HG03432 (cell line): ENCODE data around the gene TCAP.
A peak's percentile ranks its signal among the peaks of the same experiment; 100 is the strongest.
"Not testable (repeated sequence)": the region's sequence is repeated elsewhere in the genome, so short reads cannot be mapped to it uniquely, and the experiment has no call there.

ENCODE experiments used
- ATAC-seq: cut with Tn5 transposase; IDR thresholded peaks from one replicate; pipeline ENCODE4 v1.9.1; 2021; ENCODE audit warnings: mild to moderate bottlenecking, moderate library complexity; ENCODE audit not compliant: unreplicated experiment

The TCAP gene

GRCh38 chr17:39678340-39679116, 13.4 kb downstream of the TCAP start:
- ATAC-seq: no peak

DNA sequence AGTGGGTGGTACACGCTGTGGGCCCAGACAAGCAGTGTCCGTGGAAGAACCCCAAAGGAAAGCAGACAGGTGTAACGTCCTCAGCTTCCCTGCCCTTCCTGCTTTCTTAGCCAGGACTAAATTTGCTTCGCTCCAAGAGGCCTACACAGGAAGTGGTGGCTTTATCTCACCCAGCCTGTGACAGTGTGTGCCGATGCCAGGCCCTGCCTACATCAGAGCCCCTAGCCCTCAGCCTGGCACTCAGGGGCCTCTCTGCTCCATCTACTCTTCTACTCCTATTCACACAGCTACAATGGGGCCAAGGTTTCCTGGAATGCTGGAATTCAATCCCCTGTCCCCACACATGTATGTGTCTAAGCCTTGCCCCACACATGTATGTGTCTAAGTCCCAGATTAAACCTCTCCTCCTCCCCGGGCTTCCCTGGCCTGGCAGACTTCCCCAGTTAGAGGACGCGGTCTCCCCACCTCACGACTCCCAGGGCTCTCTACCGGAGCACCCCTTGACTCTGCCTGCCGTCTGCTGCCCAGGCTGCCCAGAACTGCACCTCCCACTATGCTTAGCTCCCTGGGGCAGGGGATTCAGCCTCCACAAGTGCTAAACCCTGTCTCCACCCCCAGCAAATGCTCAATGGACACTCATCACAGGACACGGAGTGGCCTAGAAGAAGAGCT, 14.5 kb downstream of the TCAP start:
- no peak for ATAC-seq

DNA sequence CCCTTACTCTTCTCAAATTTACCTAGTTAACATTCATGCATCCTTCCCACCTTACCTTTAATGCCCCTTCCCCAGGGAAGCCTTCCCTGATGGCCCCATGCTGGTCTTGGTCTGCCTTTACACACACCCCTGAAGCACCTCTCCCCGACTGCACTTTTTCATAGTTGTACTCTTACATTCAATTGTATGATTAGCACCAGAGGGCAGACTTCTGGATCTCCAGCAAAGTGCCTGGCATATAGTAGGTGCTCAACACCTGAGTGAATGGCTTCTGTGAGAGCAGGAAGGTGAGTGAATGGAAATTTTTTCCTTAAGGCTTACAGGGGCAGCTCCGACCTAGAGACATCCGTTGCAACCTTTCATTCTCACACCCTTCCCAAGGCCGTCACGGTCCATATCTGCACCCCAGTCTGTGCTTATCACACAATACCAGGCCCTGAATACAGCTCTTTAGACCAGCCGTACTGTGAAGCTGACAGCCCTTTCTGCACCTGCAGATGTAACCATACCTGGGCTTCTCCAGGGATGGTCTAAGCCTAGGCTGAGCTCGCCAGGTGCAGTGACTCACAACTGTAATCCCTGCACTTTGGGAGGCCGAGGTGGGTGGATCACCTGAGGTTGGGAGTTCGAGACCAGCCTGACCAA, 18.3 kb downstream of the TCAP start:
- ATAC-seq: no peak

GRCh38 chr17:39684369-39685192, 19.4 kb downstream of the TCAP start:
- no peak for ATAC-seq

DNA sequence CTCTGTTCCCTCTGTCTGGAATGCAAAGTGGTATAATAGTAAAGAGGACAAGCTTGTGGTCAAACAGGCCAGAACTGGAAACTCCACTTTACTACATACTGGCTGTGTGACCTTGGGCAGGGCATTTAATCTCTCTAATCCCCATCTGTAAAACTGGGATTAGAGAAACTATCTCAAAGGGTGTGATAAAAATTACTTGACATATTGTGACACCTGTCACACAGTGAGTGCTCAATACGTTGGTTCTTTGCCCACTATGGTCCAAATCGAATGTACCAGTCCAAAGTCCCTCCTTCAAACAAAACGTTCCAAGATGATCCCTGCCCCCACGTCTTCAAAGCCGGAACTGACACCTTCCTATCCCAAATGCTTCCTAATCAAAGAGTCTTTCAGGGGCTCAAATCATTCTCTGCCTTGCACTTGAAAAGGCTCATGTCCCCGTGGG, 22.0 kb downstream of the TCAP start:
- no peak for ATAC-seq

DNA sequence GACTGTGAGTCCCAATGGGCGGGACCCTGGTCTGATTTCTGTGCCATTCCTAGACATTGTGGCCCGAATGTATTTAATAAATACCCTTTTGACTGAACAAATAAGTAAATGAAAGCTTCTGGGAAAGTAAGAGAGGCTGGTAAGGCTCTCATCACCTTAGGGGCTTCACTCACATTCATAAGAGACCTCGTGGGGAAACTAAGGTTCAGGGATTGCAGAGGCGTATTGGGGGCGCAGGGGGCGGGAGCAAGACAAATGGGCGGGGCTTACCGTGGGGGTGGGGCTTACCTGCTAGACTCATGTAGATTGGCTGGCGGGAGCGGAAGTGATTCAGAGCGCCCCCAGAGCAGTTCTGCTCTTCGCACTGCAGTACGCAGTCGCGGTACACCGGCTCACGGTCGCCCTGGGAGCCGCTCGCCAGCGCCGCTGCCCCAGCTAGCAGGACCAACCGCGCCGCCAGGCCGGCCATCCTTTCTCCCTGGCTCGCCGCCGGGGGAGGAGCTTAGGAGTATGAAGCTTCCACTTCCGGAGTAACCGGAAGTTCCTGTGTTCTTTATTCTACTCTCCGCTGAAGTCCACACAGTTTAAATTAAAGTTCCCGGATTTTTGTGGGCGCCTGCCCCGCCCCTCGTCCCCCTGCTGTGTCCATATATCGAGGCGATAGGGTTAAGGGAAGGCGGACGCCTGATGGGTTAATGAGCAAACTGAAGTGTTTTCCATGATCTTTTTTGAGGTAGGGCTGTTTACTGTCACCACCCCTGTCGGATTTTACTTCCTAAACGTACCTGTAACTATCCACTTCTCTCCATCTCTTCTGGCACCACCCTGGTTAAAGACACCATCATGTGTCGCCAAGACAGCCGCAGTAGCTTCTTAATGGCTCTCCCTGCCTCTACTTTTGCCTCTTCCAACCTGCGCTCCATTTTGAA, 22.7 kb downstream of the TCAP start, which contains the start of gene PGAP3:
TSS of gene PGAP3 (minus strand) at position 512 of the 929 bp plus-strand sequence. CDS start at position 469, 43 bp downstream.
- ATAC-seq: peak; percentile 88

- ATAC-seq: no peak
Measured at GRCh38 chr17:39688475-39688835, 23.3 kb downstream of the TCAP start.

DNA sequence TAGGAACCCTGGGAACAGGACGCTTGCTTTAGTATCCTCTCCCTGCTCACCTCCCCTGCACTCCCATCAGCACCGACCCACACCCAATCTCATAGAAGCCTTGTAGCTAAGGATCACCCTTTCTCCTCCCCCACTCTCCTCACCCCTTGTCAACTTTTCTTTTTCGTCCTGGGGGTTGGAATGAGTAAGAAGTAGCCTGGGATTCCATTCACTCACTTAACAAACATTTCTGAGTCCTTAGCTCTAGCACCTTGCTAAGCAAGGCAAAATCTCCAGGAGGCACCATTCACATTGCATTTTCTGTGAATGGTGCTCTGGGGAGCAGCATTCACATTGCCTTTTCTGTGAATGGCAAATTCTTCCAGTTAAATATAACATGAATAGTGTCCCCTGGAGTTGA, 23.8 kb downstream of the TCAP start:
- no peak for ATAC-seq

- no peak for ATAC-seq
Measured at GRCh38 chr17:39694593-39694992, 29.4 kb downstream of the TCAP start.

DNA sequence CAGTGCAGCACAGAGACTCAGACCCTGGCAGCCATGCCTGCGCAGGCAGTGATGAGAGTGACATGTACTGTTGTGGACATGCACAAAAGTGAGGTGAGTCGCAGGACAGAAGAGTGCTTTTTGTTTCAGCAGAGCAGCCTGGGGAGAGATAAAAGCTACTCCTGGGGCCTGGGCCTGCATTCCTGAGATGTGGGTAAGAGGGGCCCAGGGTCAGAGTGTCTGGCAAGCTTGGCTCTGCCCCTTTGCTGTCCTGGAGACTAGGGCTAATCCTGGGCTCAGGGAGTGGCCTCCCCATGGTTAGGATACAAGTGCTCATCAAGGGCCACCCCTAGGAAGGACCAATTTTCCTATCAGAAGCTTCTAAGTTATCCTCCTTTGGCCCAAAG, 29.9 kb downstream of the TCAP start:
- no peak for ATAC-seq

- no peak for ATAC-seq
Measured at GRCh38 chr17:39696731-39697130, 31.6 kb downstream of the TCAP start.

DNA sequence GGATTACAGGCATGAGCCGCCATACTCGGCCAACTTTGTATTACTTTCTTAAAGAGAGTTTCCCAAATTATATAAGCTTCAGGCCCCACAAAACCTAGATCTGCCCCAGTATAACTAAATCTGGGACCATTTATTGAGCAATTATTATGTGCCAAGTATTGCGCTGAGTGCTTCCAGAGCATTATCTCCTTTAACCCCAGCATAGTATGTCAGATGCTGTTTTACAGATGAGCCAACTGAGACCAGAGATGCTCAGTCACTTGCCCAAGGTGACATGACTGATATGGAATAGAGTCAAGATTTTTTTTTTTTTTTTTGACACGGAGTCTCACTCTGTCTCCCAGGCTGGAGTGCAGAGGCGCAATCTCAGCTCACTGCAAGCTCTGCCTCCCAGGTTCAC, 32.8 kb downstream of the TCAP start:
- no peak for ATAC-seq

DNA sequence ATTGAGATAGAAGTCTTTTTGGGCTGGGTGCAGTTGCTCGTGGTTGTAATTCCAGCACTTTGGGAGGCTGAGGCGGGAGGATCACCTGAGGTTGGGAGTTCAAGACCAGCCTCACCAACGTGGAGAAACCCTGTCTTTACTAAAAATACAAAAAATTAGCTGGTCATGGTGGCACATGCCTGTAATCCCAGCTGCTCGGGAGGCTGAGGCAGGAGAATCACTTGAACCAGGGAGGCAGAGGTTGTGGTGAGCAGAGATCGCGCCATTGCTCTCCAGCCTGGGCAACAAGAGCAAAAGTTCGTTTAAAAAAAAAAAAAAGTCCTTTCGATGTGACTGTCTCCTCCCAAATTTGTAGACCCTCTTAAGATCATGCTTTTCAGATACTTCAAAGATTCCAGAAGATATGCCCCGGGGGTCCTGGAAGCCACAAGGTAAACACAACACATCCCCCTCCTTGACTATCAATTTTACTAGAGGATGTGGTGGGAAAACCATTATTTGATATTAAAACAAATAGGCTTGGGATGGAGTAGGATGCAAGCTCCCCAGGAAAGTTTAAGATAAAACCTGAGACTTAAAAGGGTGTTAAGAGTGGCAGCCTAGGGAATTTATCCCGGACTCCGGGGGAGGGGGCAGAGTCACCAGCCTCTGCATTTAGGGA, 34.1 kb downstream of the TCAP start:
- not testable (repeated sequence) for ATAC-seq

GRCh38 chr17:39699818-39700147, 34.6 kb downstream of the TCAP start, which contains the start of gene ERBB2:
ERBB2 (plus strand) TSS chr17:39700064; CDS start chr17:39700239, 175 bp downstream.
- no peak for ATAC-seq

GRCh38 chr17:39700148-39700987, 35.2 kb downstream of the TCAP start:
- ATAC-seq: no peak

DNA sequence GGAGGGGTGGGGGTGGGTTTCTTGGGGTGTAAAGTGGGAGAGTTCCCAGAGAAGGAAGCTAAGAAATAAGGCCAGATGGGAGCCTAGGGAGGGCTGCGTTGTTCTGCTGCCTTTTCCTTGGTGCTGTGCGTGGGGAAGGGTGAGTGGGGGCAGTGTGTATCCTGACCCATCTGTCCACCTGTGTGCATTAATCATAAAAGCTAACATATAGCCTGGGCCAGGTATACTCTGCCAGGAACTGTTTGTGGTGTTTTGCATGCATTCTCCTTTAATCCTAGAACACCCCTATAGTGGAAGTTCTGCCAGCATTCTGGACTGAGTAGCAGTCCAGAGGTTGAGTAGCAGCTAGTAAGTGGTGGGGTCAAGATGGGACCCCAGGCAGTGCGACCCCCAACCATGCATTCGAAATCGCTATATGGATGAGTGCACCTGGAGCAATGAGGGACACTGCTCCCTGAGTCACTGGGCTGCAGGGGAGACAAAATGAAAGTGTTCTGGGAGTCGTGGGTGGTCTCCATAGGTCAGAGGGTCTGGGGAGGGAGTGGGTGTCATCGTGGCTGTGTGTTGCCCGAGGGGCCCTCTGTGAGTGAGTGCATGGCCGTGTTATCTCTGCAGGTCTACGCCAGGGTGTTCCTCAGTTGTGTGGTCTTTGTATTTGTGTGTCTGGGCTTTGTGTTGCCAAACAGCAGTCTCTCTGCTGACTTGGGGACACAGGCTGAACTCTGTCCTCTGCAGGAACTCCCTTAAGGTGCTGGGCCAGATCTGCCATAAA, 36.0 kb downstream of the TCAP start:
- no peak for ATAC-seq

- no peak for ATAC-seq
Measured at GRCh38 chr17:39701784-39702422, 36.8 kb downstream of the TCAP start.
